Kidney tubule cell (primary cell): ENCODE results near the gene ZBTB12.
A peak's percentile ranks its signal among the peaks of the same experiment; 100 is the strongest.
"Not testable (repeated sequence)": the region's sequence is repeated elsewhere in the genome, so short reads cannot be mapped to it uniquely, and the experiment has no call there.

ENCODE experiments used
- DNase-seq: peaks from one replicate; pipeline ENCODE4 v3.0.0-alpha.2; 2018; ENCODE audit warnings: low spot score

Gene ZBTB12

GRCh38 chr6:31874836-31875572 is 26.9 kb downstream of the ZBTB12 start:
- no peak for DNase-seq

GRCh38 chr6:31874084-31874670 is 27.7 kb downstream of the ZBTB12 start:
- DNase-seq = peak; percentile 52

GRCh38 chr6:31871046-31871659 is 30.7 kb downstream of the ZBTB12 start:
- DNase-seq = peak; percentile 18

DNA sequence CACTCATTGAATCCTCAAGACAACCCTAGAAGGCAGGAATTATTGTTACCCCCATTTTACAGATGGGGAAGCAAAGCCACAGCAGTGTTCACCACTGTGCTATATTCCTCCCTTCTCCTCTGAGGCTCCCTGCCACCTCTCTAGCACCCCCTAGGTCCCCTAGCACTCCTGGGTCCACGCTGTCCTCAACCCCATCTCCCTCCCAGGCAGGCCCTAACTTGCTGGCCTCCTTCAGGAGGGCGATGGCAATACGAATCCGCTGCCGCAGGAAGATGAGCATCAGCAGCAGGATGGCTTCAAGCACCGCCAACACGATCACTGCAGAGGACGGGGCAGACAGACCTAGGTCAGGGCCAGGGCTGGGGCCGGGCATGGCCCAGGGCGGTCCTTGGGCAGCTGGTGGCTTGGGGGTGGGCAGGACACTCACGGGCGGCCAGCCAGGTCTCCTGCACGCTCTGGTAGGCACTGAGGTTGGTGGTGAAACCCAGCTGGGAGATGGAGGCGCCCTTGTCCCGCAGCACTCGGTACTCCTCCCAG is 31.4 kb downstream of the ZBTB12 start:
- peak; percentile 24 for DNase-seq

GRCh38 chr6:31869343-31869742 is 32.5 kb downstream of the ZBTB12 start:
- DNase-seq = no peak

GRCh38 chr6:31868658-31868971 is 33.3 kb downstream of the ZBTB12 start:
- DNase-seq = not testable (repeated sequence)

DNA sequence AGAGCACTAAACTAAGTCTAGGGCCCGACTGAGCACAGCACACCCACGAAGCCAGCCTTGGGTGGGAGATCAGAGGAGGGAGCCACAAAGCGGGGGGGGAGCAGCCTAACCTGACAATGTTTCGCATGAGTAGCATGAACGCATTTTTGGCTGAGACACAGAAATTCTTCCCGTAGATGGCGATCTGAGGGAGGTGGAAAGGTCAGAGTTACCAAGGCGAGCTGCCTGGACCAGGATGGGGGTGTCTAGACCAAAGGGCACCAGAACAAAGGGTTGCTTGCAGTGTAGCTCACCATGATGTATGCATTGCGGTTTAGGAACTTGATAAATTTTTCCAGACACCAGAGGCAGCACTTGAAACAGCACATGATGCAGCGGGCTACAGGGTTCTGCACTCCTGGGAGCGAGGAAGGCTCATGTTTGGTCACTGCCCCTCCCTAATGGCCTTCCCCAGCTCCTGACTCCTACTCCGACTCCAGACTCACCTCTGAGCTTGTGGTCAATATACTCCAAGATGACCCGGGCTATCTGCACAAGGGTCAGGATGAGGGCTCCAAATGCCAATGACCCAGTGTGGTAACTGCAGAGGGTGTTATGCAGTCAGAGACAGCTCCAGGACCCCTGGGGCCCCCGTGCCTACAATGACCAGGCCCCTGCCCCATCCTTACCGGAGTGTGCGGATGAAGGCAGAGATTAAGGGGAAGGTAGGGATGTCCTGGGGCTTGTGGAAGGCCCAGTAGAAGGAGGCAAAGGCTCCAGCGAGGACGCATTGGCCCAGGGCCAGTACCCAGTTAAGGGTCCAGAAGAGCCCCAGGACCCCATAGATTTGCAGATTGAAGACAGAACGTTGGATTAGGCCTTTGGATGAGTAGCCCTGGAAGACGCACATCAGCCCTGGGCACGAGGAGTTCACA is 36.4 kb downstream of the ZBTB12 start:
- peak; percentile 81 for DNase-seq

DNA sequence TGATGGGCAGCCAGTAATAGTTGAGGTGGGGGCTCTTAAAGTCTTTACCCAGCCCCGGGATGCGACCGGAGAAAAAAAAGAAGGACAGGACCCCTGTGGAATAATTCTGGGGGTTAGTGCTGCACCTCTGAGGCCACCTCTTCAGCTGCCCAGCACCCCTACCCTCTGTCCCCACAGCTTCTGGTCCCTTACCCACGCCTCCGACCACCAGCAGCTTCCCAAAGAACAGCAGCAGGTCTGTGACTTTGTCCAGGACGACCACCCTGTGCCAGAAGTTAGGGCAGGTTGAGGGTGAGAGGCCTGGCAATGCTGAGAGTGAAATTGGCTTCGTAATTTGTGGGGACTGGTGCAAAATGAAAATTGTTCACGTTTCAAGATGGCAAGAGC is 37.1 kb downstream of the ZBTB12 start:
- no peak for DNase-seq

DNA sequence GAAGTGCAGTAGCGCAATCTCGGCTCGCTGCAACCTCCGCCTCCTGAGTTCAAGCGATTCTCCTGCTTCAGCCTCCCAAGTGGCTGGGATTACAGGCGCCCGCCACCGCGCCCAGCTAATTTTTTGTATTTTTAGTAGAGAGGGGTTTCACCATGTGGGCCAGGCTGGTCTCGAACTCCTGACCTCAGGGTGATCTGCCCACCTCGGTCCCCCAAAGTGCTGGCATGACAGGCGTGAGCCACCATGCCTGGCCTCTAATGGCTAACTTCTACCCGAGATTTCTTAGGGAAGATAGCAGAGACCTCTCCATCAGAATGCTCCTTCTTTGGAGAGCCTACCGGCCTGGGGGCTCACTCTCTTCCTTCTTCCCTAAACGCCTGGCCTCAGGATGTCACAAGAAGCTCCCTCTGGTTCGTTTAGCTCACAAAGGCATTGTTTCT is 37.7 kb downstream of the ZBTB12 start:
- not testable (repeated sequence) for DNase-seq

- DNase-seq = peak; percentile 100
These were observed 39.3 kb downstream of the ZBTB12 start, which contains the start of gene NEU1 for GRCh38 chr6:31862344-31863235. Gene NEU1 (minus strand): TSS chr6:31862821. CDS start chr6:31862776, 45 bp downstream.

DNA sequence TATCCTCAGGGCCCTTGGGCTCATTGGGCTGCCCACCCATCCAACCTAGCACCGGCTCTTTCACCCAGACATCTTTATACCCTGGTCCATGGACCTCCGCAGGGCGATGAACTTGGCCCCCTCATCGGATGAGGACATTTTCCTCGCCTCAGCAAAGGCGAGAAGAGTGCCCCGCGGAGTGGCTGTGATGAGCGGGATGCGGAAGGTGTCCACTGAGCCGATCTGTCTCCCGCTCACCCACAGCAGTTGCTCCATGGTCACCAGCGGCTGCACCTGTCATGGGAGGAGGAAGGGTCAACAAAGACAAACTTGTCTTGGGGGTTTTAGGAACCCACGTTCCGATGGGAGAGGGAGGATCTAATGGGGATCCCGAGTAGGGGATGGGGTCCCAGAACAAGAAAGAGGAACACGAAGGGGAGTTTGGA is 40.0 kb downstream of the ZBTB12 start:
- DNase-seq = no peak

GRCh38 chr6:31861150-31861549 is 40.7 kb downstream of the ZBTB12 start:
- no peak for DNase-seq

DNA sequence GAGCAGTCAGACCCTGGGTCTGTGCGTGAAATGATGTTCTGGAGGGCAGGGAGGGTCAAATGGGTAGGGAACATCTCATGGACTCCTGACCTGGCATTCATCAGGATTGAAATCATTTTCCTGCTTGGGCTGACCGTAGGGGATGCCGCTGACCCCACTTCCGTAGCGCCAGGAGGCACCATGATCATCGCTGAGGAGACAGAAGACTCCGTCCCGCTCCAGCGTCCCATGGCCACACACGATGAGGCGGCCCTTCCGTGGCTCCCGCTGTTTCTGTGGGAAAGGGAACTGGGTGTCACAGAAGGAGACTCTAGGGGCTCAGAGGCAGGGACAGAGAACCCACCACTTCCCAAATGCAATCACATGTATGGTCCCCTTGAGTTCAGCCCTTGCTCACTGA is 41.5 kb downstream of the ZBTB12 start:
- no peak for DNase-seq

- DNase-seq = no peak
These were observed 42.0 kb downstream of the ZBTB12 start for GRCh38 chr6:31859923-31860322.

DNA sequence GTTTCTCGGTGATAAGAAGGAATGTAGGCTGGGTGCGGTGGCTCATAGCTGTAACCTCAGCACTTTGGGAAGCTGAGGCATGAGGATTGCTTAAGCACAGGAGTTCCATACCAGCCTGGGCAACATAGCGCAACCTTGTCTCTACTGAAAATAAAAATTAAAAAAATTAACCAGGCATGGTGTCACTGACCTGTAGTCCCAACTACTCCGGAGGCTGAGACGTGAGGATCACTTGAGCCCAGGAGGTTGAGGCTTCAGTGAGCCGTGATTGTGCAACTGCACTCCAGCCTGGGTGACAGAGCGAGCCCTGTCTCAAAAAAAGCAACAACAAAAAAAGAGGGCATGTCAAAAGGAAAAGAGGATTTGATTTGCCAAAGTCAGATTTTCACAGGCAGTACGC is 43.2 kb downstream of the ZBTB12 start:
- no peak for DNase-seq

- not testable (repeated sequence) for DNase-seq
These were observed 44.1 kb downstream of the ZBTB12 start for GRCh38 chr6:31857774-31858173.

- not testable (repeated sequence) for DNase-seq
These were observed 49.7 kb downstream of the ZBTB12 start for GRCh38 chr6:31851980-31852718.

- DNase-seq = peak; percentile 96
These were observed 50.4 kb downstream of the ZBTB12 start for GRCh38 chr6:31851485-31851832.

GRCh38 chr6:31850765-31851484 is 51.0 kb downstream of the ZBTB12 start:
- DNase-seq = no peak
